ENCODE results near the gene VPS41.

The VPS41 gene

GRCh38 chr7:38736138-38736537 lies 172.9 kb downstream of the VPS41 start:
- no peak overlapping the region for H3K4me3 ChIP-seq (ENCODE audit: low read depth, low read length)
- DNase-seq (ENCODE audit: low read depth), result peak; percentile 91
- no peak for TF ChIP-seq CTCF (IDR thresholded peaks at IDR 0.05; ENCODE audit: control insufficient read depth, extremely low read depth, insufficient read depth)

- H3K4me3 ChIP-seq (ENCODE audit: low read depth, low read length), result no peak overlapping the region
- no peak for TF ChIP-seq CTCF (IDR thresholded peaks at IDR 0.05; ENCODE audit: control insufficient read depth, extremely low read depth, insufficient read depth)
- no peak for DNase-seq (ENCODE audit: low read depth)
Observed at GRCh38 chr7:38731215-38731614, 177.8 kb downstream of the VPS41 start.

- no peak for DNase-seq (ENCODE audit: low read depth)
- no peak overlapping the region for H3K4me3 ChIP-seq (ENCODE audit: low read depth, low read length)
- no peak for TF ChIP-seq CTCF (IDR thresholded peaks at IDR 0.05; ENCODE audit: control insufficient read depth, extremely low read depth, insufficient read depth)
Observed at GRCh38 chr7:38728145-38728544, 180.8 kb downstream of the VPS41 start.

- H3K4me3 ChIP-seq (ENCODE audit: low read depth, low read length), result no peak overlapping the region
- no peak for DNase-seq (ENCODE audit: low read depth)
Observed at GRCh38 chr7:38727184-38727940, 181.6 kb downstream of the VPS41 start.

GRCh38 chr7:38723327-38723726 lies 185.7 kb downstream of the VPS41 start:
- H3K4me3 ChIP-seq (ENCODE audit: low read depth, low read length), result no peak overlapping the region
- no peak for TF ChIP-seq CTCF (IDR thresholded peaks at IDR 0.05; ENCODE audit: control insufficient read depth, extremely low read depth, insufficient read depth)
- no peak for DNase-seq (ENCODE audit: low read depth)

More at GRCh38 chr7:38727184-38727940, 181.6 kb downstream of the VPS41 start:
- TF ChIP-seq CTCF (IDR thresholded peaks at IDR 0.05; ENCODE audit: control insufficient read depth, extremely low read depth, insufficient read depth), result no peak

- no peak overlapping the region for H3K4me3 ChIP-seq (ENCODE audit: low read depth, low read length)
- DNase-seq (ENCODE audit: low read depth), result no peak
- no peak for TF ChIP-seq CTCF (IDR thresholded peaks at IDR 0.05; ENCODE audit: control insufficient read depth, extremely low read depth, insufficient read depth)
Observed at GRCh38 chr7:38716397-38716796, 192.6 kb downstream of the VPS41 start.

- no peak for DNase-seq (ENCODE audit: low read depth)
- H3K4me3 ChIP-seq (ENCODE audit: low read depth, low read length), result no peak overlapping the region
- TF ChIP-seq CTCF (IDR thresholded peaks at IDR 0.05; ENCODE audit: control insufficient read depth, extremely low read depth, insufficient read depth), result no peak
Observed at GRCh38 chr7:38709123-38709522, 199.9 kb downstream of the VPS41 start.
